Ishikawa (cell line): ENCODE results near the gene ZNF689.
A peak's percentile ranks its signal among the peaks of the same experiment; 100 is the strongest.

Experiments
- CEBPB ChIP-seq: IDR thresholded peaks from 2 replicates; pipeline ENCODE4 v1.6.1; 2012
- CREB1 ChIP-seq: IDR thresholded peaks from 2 replicates; pipeline ENCODE4 v1.6.1; 2012; ENCODE audit warnings: low read depth
- EGR1 ChIP-seq: IDR thresholded peaks from 2 replicates; pipeline ENCODE4 v1.6.1; 2012
- EP300 ChIP-seq: IDR thresholded peaks from 2 replicates; pipeline ENCODE4 v1.6.1; 2012; ENCODE audit warnings: borderline replicate concordance
- FOXM1 ChIP-seq: IDR thresholded peaks from 2 replicates; pipeline ENCODE4 v1.6.1; 2012; ENCODE audit warnings: low read depth, borderline replicate concordance
- NFIC ChIP-seq: IDR thresholded peaks from 2 replicates; pipeline ENCODE4 v1.6.1; 2012
- RAD21 ChIP-seq: IDR thresholded peaks from 2 replicates; pipeline ENCODE4 v1.6.1; 2012; ENCODE audit warnings: low read depth
- TAF1 ChIP-seq: IDR thresholded peaks from 2 replicates; pipeline ENCODE4 v1.6.1; 2012; ENCODE audit warnings: low read depth, mild to moderate bottlenecking
- TCF12 ChIP-seq: IDR thresholded peaks from 2 replicates; pipeline ENCODE4 v1.6.1; 2012; ENCODE audit warnings: low read depth
- TEAD4 ChIP-seq: IDR thresholded peaks from 2 replicates; pipeline ENCODE4 v1.6.1; 2012
- YY1 ChIP-seq: IDR thresholded peaks from 2 replicates; pipeline ENCODE4 v1.6.1; 2012; ENCODE audit warnings: low read depth
- ZBTB7A ChIP-seq: IDR thresholded peaks from 2 replicates; pipeline ENCODE4 v1.6.1; 2012; ENCODE audit warnings: low read depth
- TF ChIP-seq, protein P1 (sequence below): IDR thresholded peaks from 2 replicates; pipeline ENCODE4 v1.6.1; 2012
- TF ChIP-seq, protein P2 (sequence below): IDR thresholded peaks from 2 replicates; pipeline ENCODE4 v1.6.1; 2012
- TF ChIP-seq, protein P3 (sequence below): IDR thresholded peaks from 2 replicates; pipeline ENCODE4 v1.6.1; 2012; ENCODE audit warnings: low read depth, mild to moderate bottlenecking

ZNF689 gene

DNA sequence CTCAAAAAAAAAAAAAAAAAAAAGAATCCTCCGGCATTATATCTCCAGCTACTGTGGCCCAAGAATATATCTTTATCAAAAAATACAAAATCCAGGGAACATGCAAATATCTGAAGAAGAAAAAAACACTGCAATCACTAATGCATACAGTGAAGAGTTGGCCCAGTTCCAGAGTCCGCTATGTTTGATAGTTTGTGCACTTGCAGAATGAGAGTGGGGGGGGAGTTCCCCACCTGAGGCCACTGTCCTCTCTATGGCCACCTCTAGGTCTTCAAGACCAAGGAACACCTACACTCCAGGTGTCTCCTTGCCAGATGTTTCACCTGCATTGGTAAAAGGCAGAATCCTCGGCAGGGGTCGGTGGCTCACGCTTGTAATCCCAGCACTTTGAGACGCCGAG lies 28.7 kb downstream of the ZNF689 start:
- TF ChIP-seq TEAD4 (no peak), NFIC (no peak), TCF12 (no peak), ZBTB7A (no peak), RAD21 (no peak), YY1 (no peak), CEBPB (no peak), FOXM1 (no peak), EGR1 (no peak)
- TF ChIP-seq, protein P1, sequence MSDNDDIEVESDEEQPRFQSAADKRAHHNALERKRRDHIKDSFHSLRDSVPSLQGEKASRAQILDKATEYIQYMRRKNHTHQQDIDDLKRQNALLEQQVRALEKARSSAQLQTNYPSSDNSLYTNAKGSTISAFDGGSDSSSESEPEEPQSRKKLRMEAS = no peak
- TF ChIP-seq, protein P2, sequence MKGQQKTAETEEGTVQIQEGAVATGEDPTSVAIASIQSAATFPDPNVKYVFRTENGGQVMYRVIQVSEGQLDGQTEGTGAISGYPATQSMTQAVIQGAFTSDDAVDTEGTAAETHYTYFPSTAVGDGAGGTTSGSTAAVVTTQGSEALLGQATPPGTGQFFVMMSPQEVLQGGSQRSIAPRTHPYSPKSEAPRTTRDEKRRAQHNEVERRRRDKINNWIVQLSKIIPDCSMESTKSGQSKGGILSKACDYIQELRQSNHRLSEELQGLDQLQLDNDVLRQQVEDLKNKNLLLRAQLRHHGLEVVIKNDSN = no peak

DNA sequence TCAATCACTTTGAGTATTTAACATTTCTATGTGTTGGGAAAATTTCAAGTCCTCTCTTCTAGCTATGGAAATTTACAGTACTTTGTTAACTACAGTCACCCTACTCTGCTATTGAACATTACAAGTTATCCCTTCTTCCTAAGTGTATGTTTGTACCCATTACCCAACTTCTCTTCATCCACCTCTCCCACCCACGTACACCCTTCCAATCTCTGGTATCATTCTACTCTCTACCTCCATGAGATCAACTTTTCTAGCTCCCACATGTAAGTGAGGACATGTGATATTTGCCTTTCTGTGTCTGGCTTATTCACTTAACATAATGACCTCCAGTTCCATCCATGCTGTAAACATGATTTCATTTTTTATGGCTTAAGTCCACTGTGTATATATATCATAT lies 35.5 kb downstream of the ZNF689 start:
- TF ChIP-seq EGR1 (no peak), EP300 (no peak), ZBTB7A (no peak), TCF12 (no peak), FOXM1 (no peak), CEBPB (no peak), RAD21 (no peak), YY1 (no peak), CREB1 (no peak), TEAD4 (no peak), TAF1 (no peak), NFIC (no peak)
- TF ChIP-seq, protein P2 = no peak
- TF ChIP-seq, protein P1 = no peak
- TF ChIP-seq, protein P3, sequence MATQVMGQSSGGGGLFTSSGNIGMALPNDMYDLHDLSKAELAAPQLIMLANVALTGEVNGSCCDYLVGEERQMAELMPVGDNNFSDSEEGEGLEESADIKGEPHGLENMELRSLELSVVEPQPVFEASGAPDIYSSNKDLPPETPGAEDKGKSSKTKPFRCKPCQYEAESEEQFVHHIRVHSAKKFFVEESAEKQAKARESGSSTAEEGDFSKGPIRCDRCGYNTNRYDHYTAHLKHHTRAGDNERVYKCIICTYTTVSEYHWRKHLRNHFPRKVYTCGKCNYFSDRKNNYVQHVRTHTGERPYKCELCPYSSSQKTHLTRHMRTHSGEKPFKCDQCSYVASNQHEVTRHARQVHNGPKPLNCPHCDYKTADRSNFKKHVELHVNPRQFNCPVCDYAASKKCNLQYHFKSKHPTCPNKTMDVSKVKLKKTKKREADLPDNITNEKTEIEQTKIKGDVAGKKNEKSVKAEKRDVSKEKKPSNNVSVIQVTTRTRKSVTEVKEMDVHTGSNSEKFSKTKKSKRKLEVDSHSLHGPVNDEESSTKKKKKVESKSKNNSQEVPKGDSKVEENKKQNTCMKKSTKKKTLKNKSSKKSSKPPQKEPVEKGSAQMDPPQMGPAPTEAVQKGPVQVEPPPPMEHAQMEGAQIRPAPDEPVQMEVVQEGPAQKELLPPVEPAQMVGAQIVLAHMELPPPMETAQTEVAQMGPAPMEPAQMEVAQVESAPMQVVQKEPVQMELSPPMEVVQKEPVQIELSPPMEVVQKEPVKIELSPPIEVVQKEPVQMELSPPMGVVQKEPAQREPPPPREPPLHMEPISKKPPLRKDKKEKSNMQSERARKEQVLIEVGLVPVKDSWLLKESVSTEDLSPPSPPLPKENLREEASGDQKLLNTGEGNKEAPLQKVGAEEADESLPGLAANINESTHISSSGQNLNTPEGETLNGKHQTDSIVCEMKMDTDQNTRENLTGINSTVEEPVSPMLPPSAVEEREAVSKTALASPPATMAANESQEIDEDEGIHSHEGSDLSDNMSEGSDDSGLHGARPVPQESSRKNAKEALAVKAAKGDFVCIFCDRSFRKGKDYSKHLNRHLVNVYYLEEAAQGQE = no peak

DNA sequence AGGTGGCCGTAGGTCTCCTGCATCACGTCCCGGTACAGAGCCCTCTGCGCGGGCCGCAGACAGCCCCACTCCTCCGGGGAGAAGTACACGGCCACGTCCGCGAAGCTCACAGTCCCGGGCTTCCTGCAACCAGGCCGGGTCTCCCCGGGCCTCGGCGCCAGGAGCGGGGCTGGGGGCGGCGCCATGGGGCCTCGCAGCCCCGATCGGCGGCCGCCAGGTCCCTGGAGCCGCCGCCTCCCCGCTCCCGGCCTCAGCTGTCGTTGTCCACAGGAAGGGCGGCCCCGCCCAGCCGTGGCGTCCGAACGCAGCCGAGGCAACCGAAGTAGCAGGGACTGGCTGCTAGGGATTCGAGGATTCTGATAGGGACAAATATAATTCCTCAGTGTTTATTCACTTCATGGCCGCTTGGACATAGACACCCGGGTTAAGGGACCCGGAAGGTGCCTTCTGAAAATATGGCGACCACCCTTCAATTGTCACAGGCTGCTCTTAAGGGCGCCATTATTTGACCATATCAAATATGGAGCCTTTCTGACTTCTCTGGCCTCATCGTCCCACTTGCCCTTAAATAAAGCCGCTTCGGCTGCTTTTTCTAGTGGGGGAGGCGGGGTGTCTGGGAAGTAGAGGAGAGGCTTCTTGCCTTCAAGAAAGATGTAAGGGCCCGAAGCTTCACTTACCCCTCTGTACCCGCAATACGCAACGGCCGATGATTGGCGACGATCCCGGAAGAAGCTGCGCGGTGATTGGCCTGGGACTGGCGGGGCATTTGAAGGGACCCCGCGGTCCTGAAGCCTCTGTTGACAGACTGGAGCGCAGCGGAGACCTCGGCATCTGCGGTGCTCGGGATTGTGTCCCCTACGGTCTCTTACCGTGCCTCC lies 38.5 kb downstream of the ZNF689 start, which contains the start of gene ZNF688:
TSS of gene ZNF688 (minus strand) at position 270 of the 878 bp plus-strand sequence. CDS start at position 185, 85 bp downstream.
- TF ChIP-seq, protein P1 = peak; percentile 68
- TF ChIP-seq ZBTB7A (peak; percentile 25; the same call in 1 of the 2 replicates), FOXM1 (peak; percentile 67; the same call in 1 of the 2 replicates), CREB1 (peak; percentile 73), TAF1 (peak; percentile 39; the same call in 1 of the 2 replicates), YY1 (peak; percentile 97), EGR1 (peak; percentile 86), RAD21 (no peak), CEBPB (no peak), EP300 (no peak), TEAD4 (no peak; the same call in 1 of the 2 replicates), NFIC (no peak), TCF12 (0 out of 2 replicates have a peak, but pooled peaks have one; percentile 29)
- TF ChIP-seq, protein P2 = no peak
- TF ChIP-seq, protein P3 = no peak

DNA sequence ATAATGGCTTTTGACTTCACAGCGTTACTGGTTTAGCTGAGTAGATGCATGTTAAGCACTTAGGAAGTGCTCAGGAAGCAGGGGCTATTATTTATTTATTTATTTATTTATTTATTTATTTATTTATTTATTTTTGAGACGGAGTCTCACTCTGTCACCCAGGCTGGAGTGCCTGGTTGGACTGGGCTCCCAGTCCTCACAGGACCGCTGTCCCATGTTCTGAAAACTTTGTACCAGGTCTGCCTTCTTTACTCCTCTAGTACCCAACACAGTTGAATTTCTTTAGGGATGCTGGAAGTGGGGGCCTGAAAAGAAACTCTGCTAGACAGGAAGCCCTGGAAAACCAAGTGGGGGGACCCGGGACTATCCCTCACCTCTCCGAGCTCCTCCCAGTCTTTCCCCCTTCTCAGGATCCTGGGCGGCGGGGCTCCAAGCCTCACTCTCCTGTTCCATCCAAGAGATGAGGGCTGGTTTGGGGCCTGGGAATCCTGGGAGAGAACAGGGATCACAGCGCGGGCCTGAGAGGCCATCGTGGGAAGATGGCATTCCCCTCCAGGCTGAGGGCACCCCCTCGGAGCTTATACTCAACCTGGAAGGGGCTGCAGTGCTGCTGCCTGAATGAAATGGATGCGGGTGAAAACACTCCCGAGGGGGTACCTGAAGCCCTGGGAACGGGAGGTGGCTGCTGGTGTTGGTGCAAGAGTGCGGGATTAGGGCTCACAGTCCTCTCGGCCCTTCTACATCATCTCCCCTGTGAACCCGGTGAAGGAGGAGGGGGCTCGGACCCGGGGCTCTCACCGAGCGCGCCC lies 39.3 kb downstream of the ZNF689 start:
- no peak for TF ChIP-seq RAD21
- TF ChIP-seq, protein P1 = 0 out of 2 replicates have a peak, but pooled peaks have one; percentile 6
- TF ChIP-seq ZBTB7A = 0 out of 2 replicates have a peak, but pooled peaks have one; percentile 21
- TF ChIP-seq, protein P3 = peak; percentile 69
